Activated naive CD8-positive, alpha-beta T cell treated with anti-CD3 and anti-CD28 coated beads, Interleukin-2, amount 10 ng/mL, durations not matched to agents 7 days and 5 days (primary cell): ENCODE data around the gene SRRM2. TPM values are rescaled to one million over a fixed set of nuclear protein-coding genes. Genes with fewer than 3 reads are reported as not detected.
A peak's percentile ranks its signal among the peaks of the same experiment; 100 is the strongest.

Source experiments
- ATAC-seq: fragments of 150-1000 bp; cut with Tn5 transposase; one replicate; pipeline ENCODE4 v1.10.0; 2021; ENCODE audit warnings: low read depth, moderate library complexity
- POLR2A ChIA-PET: fragments of 350-600 bp; sonication (Branson Sonifier 250); formaldehyde crosslinking; loops from one replicate; lab custom pipeline; 2021; ENCODE audit warnings: antibody characterized with exemption; lab: Charles Lee
- DNase-seq: peaks from one replicate; pipeline ENCODE4 v3.0.0; 2021
- H3K27ac Mint-ChIP-seq: one replicate; pipeline ENCODE4 v1.8.0; 2022; ENCODE audit warnings: mild to moderate bottlenecking, mixed read lengths
- H3K27me3 Mint-ChIP-seq: one replicate; pipeline ENCODE4 v1.8.0; 2022; ENCODE audit warnings: mild to moderate bottlenecking, moderate library complexity, mixed read lengths
- H3K36me3 Mint-ChIP-seq: one replicate; pipeline ENCODE4 v1.8.0; 2021; ENCODE audit warnings: mild to moderate bottlenecking, mixed read lengths
- H3K4me1 Mint-ChIP-seq: one replicate; pipeline ENCODE4 v1.8.0; 2021; ENCODE audit warnings: mixed read lengths
- H3K4me3 Mint-ChIP-seq: one replicate; pipeline ENCODE4 v1.8.0; 2022; ENCODE audit warnings: mild to moderate bottlenecking, moderate library complexity, mixed read lengths
- H3K9me3 Mint-ChIP-seq: one replicate; pipeline ENCODE4 v1.8.0; 2021; ENCODE audit warnings: mixed read lengths
- total RNA-seq, 2 experiments: library from RNA; stranded (reverse); gene quantifications; one replicate each; pipeline ENCODE4 v1.2.3, GENCODE V29; 2021

The SRRM2 gene
- total RNA-seq, 2 experiments from 2014 or later, result 740 to 773 TPM

GRCh38 chr16:2782583-2783351, 30.3 kb downstream of the SRRM2 start:
- no peak overlapping the region for H3K27ac Mint-ChIP-seq
- no peak overlapping the region for H3K4me3 Mint-ChIP-seq
- DNase-seq (peak; percentile 30), ATAC-seq (no peak)
- no peaks in the 10 kb centered on the region for H3K9me3 Mint-ChIP-seq
- H3K4me1 Mint-ChIP-seq, result peaks cover 15% of the 10 kb centered on the region
- POLR2A ChIA-PET, result interaction anchor here (1.1 kb wide), 1 partner anchor 100 kb away, joined by 4 read pairs; the partner anchor contains the start of gene FLYWCH2
- H3K27me3 Mint-ChIP-seq, result peaks cover 5% of the 10 kb centered on the region
- no peaks in the 10 kb centered on the region for H3K36me3 Mint-ChIP-seq

- ATAC-seq, result no peak
- peak overlapping the region; percentile 33 for H3K4me3 Mint-ChIP-seq
- peak; percentile 22 for DNase-seq
- H3K36me3 Mint-ChIP-seq, result no peaks in the 10 kb centered on the region
- peaks cover 7% of the 10 kb centered on the region for H3K4me1 Mint-ChIP-seq
- no peaks in the 10 kb centered on the region for H3K9me3 Mint-ChIP-seq
- POLR2A ChIA-PET, result interaction anchor here (1.1 kb wide), 1 partner anchor 99 kb away, joined by 4 read pairs; the partner anchor contains the start of gene FLYWCH2
- peaks cover 7% of the 10 kb centered on the region for H3K27me3 Mint-ChIP-seq
- no peak overlapping the region for H3K27ac Mint-ChIP-seq
Measured at GRCh38 chr16:2783581-2784357, 31.3 kb downstream of the SRRM2 start.

GRCh38 chr16:2784358-2785100, 32.1 kb downstream of the SRRM2 start:
- peaks cover 5% of the 10 kb centered on the region for H3K4me1 Mint-ChIP-seq
- H3K27ac Mint-ChIP-seq, result peak overlapping the region; percentile 62
- no peaks in the 10 kb centered on the region for H3K9me3 Mint-ChIP-seq
- POLR2A ChIA-PET, result no interaction called here
- H3K4me3 Mint-ChIP-seq, result peak overlapping the region; percentile 75
- ATAC-seq (no peak), DNase-seq (no peak)
- H3K27me3 Mint-ChIP-seq, result peaks cover 10% of the 10 kb centered on the region
- no peaks in the 10 kb centered on the region for H3K36me3 Mint-ChIP-seq

GRCh38 chr16:2785101-2785991, 32.9 kb downstream of the SRRM2 start:
- POLR2A ChIA-PET, result no interaction called here
- H3K27ac Mint-ChIP-seq, result peak overlapping the region; percentile 62
- peak; percentile 62 for DNase-seq

GRCh38 chr16:2786061-2786825, 33.8 kb downstream of the SRRM2 start:
- H3K27ac Mint-ChIP-seq, result no peak overlapping the region
- H3K36me3 Mint-ChIP-seq, result no peaks in the 10 kb centered on the region
- H3K4me1 Mint-ChIP-seq, result peaks cover 5% of the 10 kb centered on the region
- H3K9me3 Mint-ChIP-seq, result no peaks in the 10 kb centered on the region
- H3K27me3 Mint-ChIP-seq, result peaks cover 16% of the 10 kb centered on the region
- DNase-seq (no peak), ATAC-seq (no peak)
- POLR2A ChIA-PET, result no interaction called here
- peak overlapping the region; percentile 25 for H3K4me3 Mint-ChIP-seq

More at GRCh38 chr16:2785101-2785991, 32.9 kb downstream of the SRRM2 start:
- no peaks in the 10 kb centered on the region for H3K9me3 Mint-ChIP-seq
- H3K27me3 Mint-ChIP-seq, result peaks cover 11% of the 10 kb centered on the region
- no peaks in the 10 kb centered on the region for H3K36me3 Mint-ChIP-seq
- peaks cover 5% of the 10 kb centered on the region for H3K4me1 Mint-ChIP-seq
- peak; percentile 61 for ATAC-seq
- peak overlapping the region; percentile 75 for H3K4me3 Mint-ChIP-seq

- POLR2A ChIA-PET, result no interaction called here
- Mint-ChIP-seq H3K4me1 (peaks cover 5% of the 10 kb centered on the region), H3K27ac (no peak overlapping the region), H3K27me3 (peaks cover 19% of the 10 kb centered on the region), H3K36me3 (no peaks in the 10 kb centered on the region), H3K4me3 (no peak overlapping the region), H3K9me3 (no peaks in the 10 kb centered on the region)
- DNase-seq (no peak), ATAC-seq (no peak)
Measured at GRCh38 chr16:2786826-2787151, 34.4 kb downstream of the SRRM2 start.

- H3K4me3 Mint-ChIP-seq, result peak within 1 kb of the TSS; percentile 32
- ATAC-seq (no peak), DNase-seq (no peak)
- H3K4me1 Mint-ChIP-seq, result peaks cover 5% of the 10 kb centered on the region
- peaks cover 19% of the 10 kb centered on the region for H3K27me3 Mint-ChIP-seq
- H3K27ac Mint-ChIP-seq, result peak within 1 kb of the TSS; percentile 42
- H3K36me3 Mint-ChIP-seq, result no peaks in the 10 kb centered on the region
- H3K9me3 Mint-ChIP-seq, result no peaks in the 10 kb centered on the region
- POLR2A ChIA-PET, result no interaction called here
Measured at GRCh38 chr16:2787406-2787805, 35.0 kb downstream of the SRRM2 start, which contains the start of gene PRSS33. PRSS33 (minus strand) TSS chr16:2787560; CDS start chr16:2786547, 1,013 bp downstream.

- H3K9me3 Mint-ChIP-seq, result no peaks in the 10 kb centered on the region
- no peak overlapping the region for H3K27ac Mint-ChIP-seq
- no peak overlapping the region for H3K4me3 Mint-ChIP-seq
- POLR2A ChIA-PET, result no interaction called here
- ATAC-seq (no peak), DNase-seq (no peak)
- H3K4me1 Mint-ChIP-seq, result peaks cover 5% of the 10 kb centered on the region
- no peaks in the 10 kb centered on the region for H3K36me3 Mint-ChIP-seq
- H3K27me3 Mint-ChIP-seq, result peaks cover 20% of the 10 kb centered on the region
Measured at GRCh38 chr16:2787961-2788360, 35.5 kb downstream of the SRRM2 start.

- H3K4me1 Mint-ChIP-seq, result peaks cover 3% of the 10 kb centered on the region
- H3K27ac Mint-ChIP-seq, result no peak overlapping the region
- no peak for ATAC-seq
- no peaks in the 10 kb centered on the region for H3K36me3 Mint-ChIP-seq
- H3K9me3 Mint-ChIP-seq, result no peaks in the 10 kb centered on the region
- POLR2A ChIA-PET, result interaction anchor here (0.7 kb wide), 1 partner anchor 1141 kb away, joined by 5 read pairs; no protein-coding TSS in a partner anchor
- peaks cover 30% of the 10 kb centered on the region for H3K27me3 Mint-ChIP-seq
- no peak overlapping the region for H3K4me3 Mint-ChIP-seq
- DNase-seq, result peak; percentile 1
Measured at GRCh38 chr16:2790631-2791030, 38.2 kb downstream of the SRRM2 start.

GRCh38 chr16:2791174-2791573, 38.7 kb downstream of the SRRM2 start:
- Mint-ChIP-seq H3K4me3 (no peak overlapping the region), H3K27ac (no peak overlapping the region), H3K36me3 (no peaks in the 10 kb centered on the region), H3K9me3 (no peaks in the 10 kb centered on the region), H3K4me1 (peaks cover 3% of the 10 kb centered on the region), H3K27me3 (peaks cover 34% of the 10 kb centered on the region)
- ATAC-seq (no peak), DNase-seq (peak; percentile 7)
- POLR2A ChIA-PET, result no interaction called here

- ATAC-seq (no peak), DNase-seq (no peak)
- peaks cover 40% of the 10 kb centered on the region for H3K27me3 Mint-ChIP-seq
- H3K36me3 Mint-ChIP-seq, result no peaks in the 10 kb centered on the region
- no peak overlapping the region for H3K27ac Mint-ChIP-seq
- POLR2A ChIA-PET, result no interaction called here
- H3K9me3 Mint-ChIP-seq, result no peaks in the 10 kb centered on the region
- H3K4me1 Mint-ChIP-seq, result no peaks in the 10 kb centered on the region
- no peak overlapping the region for H3K4me3 Mint-ChIP-seq
Measured at GRCh38 chr16:2792940-2793339, 40.5 kb downstream of the SRRM2 start.
